Activated naive CD4-positive, alpha-beta T cell treated with anti-CD3 and anti-CD28 coated beads for 36 hours (primary cell): ENCODE data around the gene STXBP6. TPM values are rescaled to one million over a fixed set of nuclear protein-coding genes. Genes with fewer than 3 reads are reported as not detected.

ENCODE experiments used
- CTCF ChIA-PET: fragments of 350-600 bp; sonication (Branson Sonifier 250); formaldehyde crosslinking; loops from one replicate; lab custom pipeline; 2021; ENCODE audit warnings: antibody characterized with exemption; lab: Charles Lee
- DNase-seq: peaks from one replicate; pipeline ENCODE4 v3.0.0-alpha.2; 2020
- H3K27ac Mint-ChIP-seq: one replicate; pipeline ENCODE4 v1.8.0; 2021; ENCODE audit warnings: mild to moderate bottlenecking, mixed read lengths
- H3K27me3 Mint-ChIP-seq: one replicate; pipeline ENCODE4 v1.8.0; 2021; ENCODE audit warnings: low read depth, mixed read lengths
- H3K36me3 Mint-ChIP-seq: one replicate; pipeline ENCODE4 v1.8.0; 2021; ENCODE audit warnings: low read depth, mixed read lengths
- H3K4me1 Mint-ChIP-seq: one replicate; pipeline ENCODE4 v1.8.0; 2021; ENCODE audit warnings: low read depth, mixed read lengths
- H3K4me3 Mint-ChIP-seq: one replicate; pipeline ENCODE4 v1.8.0; 2021; ENCODE audit warnings: mild to moderate bottlenecking, moderate library complexity, mixed read lengths
- H3K9me3 Mint-ChIP-seq: one replicate; pipeline ENCODE4 v1.8.0; 2021; ENCODE audit warnings: mixed read lengths
- intact Hi-C: fragments of 100-400 bp; cut with micrococcal nuclease; formaldehyde crosslinking; loops from one replicate; pipeline ENCODE4 v1.15.1; 2023
- total RNA-seq, 2 experiments: library from RNA; stranded (reverse); gene quantifications; one replicate each; pipeline ENCODE4 v1.2.3, GENCODE V29; 2021

STXBP6 gene
- total RNA-seq, 2 experiments from 2014 or later: not detected

- no peak for DNase-seq
- CTCF ChIA-PET: no interaction called here
- Mint-ChIP-seq H3K27ac (no peak overlapping the region), H3K9me3 (no peaks in the 10 kb centered on the region), H3K27me3 (peaks cover 6% of the 10 kb centered on the region), H3K36me3 (no peaks in the 10 kb centered on the region), H3K4me1 (no peaks in the 10 kb centered on the region), H3K4me3 (no peak overlapping the region)
- intact Hi-C loops: no loop called here
These were observed 59.9 kb downstream of the STXBP6 start for GRCh38 chr14:24990050-24990449.

- CTCF ChIA-PET: interaction anchor here (0.6 kb wide), 1 partner anchor 166 kb away, joined by 3 read pairs; no protein-coding TSS in a partner anchor
- no peak for DNase-seq
- H3K36me3 Mint-ChIP-seq: no peaks in the 10 kb centered on the region
- H3K4me3 Mint-ChIP-seq: no peak overlapping the region
- H3K27ac Mint-ChIP-seq: no peak overlapping the region
- no peaks in the 10 kb centered on the region for H3K4me1 Mint-ChIP-seq
- peaks cover 10% of the 10 kb centered on the region for H3K27me3 Mint-ChIP-seq
- intact Hi-C loops: no loop called here
- no peaks in the 10 kb centered on the region for H3K9me3 Mint-ChIP-seq
These were observed 61.2 kb downstream of the STXBP6 start for GRCh38 chr14:24988760-24989159.

GRCh38 chr14:24986206-24986893 lies 63.6 kb downstream of the STXBP6 start:
- CTCF ChIA-PET: interaction anchor here (1.2 kb wide), 1 partner anchor 10 kb away, joined by 3 read pairs; no protein-coding TSS in a partner anchor
- H3K9me3 Mint-ChIP-seq: no peaks in the 10 kb centered on the region
- H3K27ac Mint-ChIP-seq: no peak overlapping the region
- intact Hi-C loops: no loop called here
- H3K27me3 Mint-ChIP-seq: peaks cover 10% of the 10 kb centered on the region
- DNase-seq: no peak
- no peak overlapping the region for H3K4me3 Mint-ChIP-seq
- H3K4me1 Mint-ChIP-seq: no peaks in the 10 kb centered on the region
- no peaks in the 10 kb centered on the region for H3K36me3 Mint-ChIP-seq

- Mint-ChIP-seq H3K27me3 (peaks cover 10% of the 10 kb centered on the region), H3K9me3 (no peaks in the 10 kb centered on the region), H3K36me3 (no peaks in the 10 kb centered on the region), H3K4me1 (no peaks in the 10 kb centered on the region), H3K27ac (no peak overlapping the region), H3K4me3 (no peak overlapping the region)
- DNase-seq: no peak
- CTCF ChIA-PET: no interaction called here
- intact Hi-C loops: no loop called here
These were observed 64.9 kb downstream of the STXBP6 start for GRCh38 chr14:24984846-24985589.

- Mint-ChIP-seq H3K4me3 (no peak overlapping the region), H3K27me3 (peaks cover 8% of the 10 kb centered on the region), H3K27ac (no peak overlapping the region), H3K4me1 (no peaks in the 10 kb centered on the region), H3K36me3 (no peaks in the 10 kb centered on the region), H3K9me3 (no peaks in the 10 kb centered on the region)
- CTCF ChIA-PET: no interaction called here
- DNase-seq: no peak
- intact Hi-C loops: no loop called here
These were observed 67.3 kb downstream of the STXBP6 start for GRCh38 chr14:24982472-24983155.

- Mint-ChIP-seq H3K27me3 (peaks cover 6% of the 10 kb centered on the region), H3K9me3 (no peaks in the 10 kb centered on the region), H3K36me3 (no peaks in the 10 kb centered on the region)
These were observed 70.2 kb downstream of the STXBP6 start for GRCh38 chr14:24979725-24980239.

GRCh38 chr14:24978862-24979724 lies 70.9 kb downstream of the STXBP6 start:
- Mint-ChIP-seq H3K36me3 (no peaks in the 10 kb centered on the region), H3K9me3 (no peaks in the 10 kb centered on the region), H3K4me3 (no peak overlapping the region), H3K4me1 (no peaks in the 10 kb centered on the region), H3K27ac (no peak overlapping the region), H3K27me3 (peaks cover 2% of the 10 kb centered on the region)
- intact Hi-C loops: no loop called here
- no peak for DNase-seq
- CTCF ChIA-PET: no interaction called here

More at GRCh38 chr14:24979725-24980239, 70.2 kb downstream of the STXBP6 start:
- H3K27ac Mint-ChIP-seq: no peak overlapping the region
- CTCF ChIA-PET: no interaction called here
- no peak overlapping the region for H3K4me3 Mint-ChIP-seq
- intact Hi-C loops: no loop called here
- H3K4me1 Mint-ChIP-seq: no peaks in the 10 kb centered on the region
- DNase-seq: no peak

- CTCF ChIA-PET: no interaction called here
- H3K27me3 Mint-ChIP-seq: peaks cover 9% of the 10 kb centered on the region
- DNase-seq: no peak
- H3K27ac Mint-ChIP-seq: no peak overlapping the region
- intact Hi-C loops: no loop called here
- H3K4me1 Mint-ChIP-seq: no peaks in the 10 kb centered on the region
- H3K36me3 Mint-ChIP-seq: no peaks in the 10 kb centered on the region
- H3K4me3 Mint-ChIP-seq: no peak overlapping the region
- H3K9me3 Mint-ChIP-seq: no peaks in the 10 kb centered on the region
These were observed 73.3 kb downstream of the STXBP6 start for GRCh38 chr14:24976602-24977001.

GRCh38 chr14:24975393-24975792 lies 74.6 kb downstream of the STXBP6 start:
- Mint-ChIP-seq H3K4me1 (no peaks in the 10 kb centered on the region), H3K27ac (no peak overlapping the region), H3K36me3 (no peaks in the 10 kb centered on the region), H3K27me3 (peaks cover 9% of the 10 kb centered on the region), H3K9me3 (no peaks in the 10 kb centered on the region), H3K4me3 (no peak overlapping the region)
- CTCF ChIA-PET: no interaction called here
- intact Hi-C loops: no loop called here
- no peak for DNase-seq

- Mint-ChIP-seq H3K27ac (no peak overlapping the region), H3K4me1 (no peaks in the 10 kb centered on the region), H3K36me3 (no peaks in the 10 kb centered on the region), H3K27me3 (peaks cover 9% of the 10 kb centered on the region), H3K9me3 (no peaks in the 10 kb centered on the region), H3K4me3 (no peak overlapping the region)
- DNase-seq: no peak
- CTCF ChIA-PET: no interaction called here
- intact Hi-C loops: no loop called here
These were observed 75.2 kb downstream of the STXBP6 start for GRCh38 chr14:24974591-24975374.

GRCh38 chr14:24972844-24973243 lies 77.1 kb downstream of the STXBP6 start:
- no peaks in the 10 kb centered on the region for H3K4me1 Mint-ChIP-seq

More at GRCh38 chr14:24972844-24973243, 77.1 kb downstream of the STXBP6 start:
- Mint-ChIP-seq H3K27me3 (peaks cover 7% of the 10 kb centered on the region), H3K36me3 (no peaks in the 10 kb centered on the region), H3K4me3 (no peak overlapping the region), H3K9me3 (no peaks in the 10 kb centered on the region), H3K27ac (no peak overlapping the region)
- CTCF ChIA-PET: no interaction called here
- intact Hi-C loops: no loop called here
- DNase-seq: no peak
